ENCODE measurements around the gene RBM33.

Gene RBM33

DNA sequence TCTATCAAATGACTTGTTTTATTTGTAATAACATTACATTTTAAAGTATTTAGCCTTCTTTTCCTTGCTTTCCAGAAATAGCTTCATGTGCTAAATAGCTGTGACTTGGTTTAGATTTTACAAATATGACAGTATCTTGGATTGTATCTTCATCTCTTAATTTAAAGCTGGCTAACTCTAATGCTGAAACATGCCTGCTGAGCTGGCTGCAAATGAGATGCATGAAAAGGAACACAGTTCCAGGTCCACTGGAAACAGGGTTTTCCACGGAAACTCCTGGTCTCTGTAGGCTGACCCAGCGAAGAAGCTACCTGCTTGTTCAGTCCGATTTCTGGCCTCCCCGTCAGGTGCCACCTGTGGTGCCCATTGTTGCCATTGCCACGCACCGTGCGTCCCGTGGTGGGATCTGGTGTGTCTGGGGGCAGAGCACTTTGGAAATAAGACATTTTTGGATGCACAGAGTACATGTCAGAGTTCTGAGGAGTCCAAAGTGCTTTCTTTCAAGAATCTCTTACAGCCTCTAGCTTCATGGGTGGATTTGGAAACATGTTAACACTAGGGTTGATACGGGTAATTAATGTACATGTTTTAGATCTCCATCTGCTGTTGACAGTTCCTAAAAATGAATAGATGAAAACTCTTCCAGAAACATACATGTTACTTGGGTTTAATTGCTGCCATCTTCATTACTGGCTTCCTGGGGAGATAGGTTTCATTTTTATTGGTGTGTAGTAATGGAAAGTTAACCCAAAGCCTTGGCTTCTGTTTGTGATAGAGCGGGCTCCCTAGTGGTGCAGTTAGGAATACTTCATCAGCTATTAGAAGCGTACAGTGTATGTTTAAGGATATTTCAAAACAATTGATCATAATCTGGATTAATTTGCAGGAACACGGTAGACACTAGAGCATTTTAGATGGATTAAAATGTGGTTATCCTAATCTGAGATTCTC lies 122.8 kb downstream of the RBM33 start:
- no peak for ATAC-seq
- peaks cover 48% of the 10 kb centered on the region for H3K36me3 Mint-ChIP-seq (ENCODE audit: low read depth)
- no peaks in the 10 kb centered on the region for H3K9me3 Mint-ChIP-seq

DNA sequence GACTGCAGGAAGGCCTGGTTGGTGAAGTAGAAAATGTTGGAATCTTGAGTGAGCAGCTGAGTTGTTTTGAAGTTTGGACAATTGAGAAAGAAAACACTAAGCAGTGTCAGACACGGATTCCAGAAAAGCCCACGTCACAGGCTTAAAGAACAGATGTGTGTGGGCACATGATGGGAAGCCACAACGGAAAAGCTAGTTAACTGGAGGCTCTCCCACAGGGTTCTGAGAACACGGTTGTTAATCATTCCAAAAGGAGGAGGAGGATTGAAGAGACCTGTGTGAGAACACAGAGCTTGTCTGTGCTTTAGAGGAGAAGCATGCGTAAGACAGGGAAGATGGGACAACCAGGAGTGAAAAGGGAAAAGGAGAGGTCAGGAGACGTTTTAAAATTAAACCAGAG lies 125.2 kb downstream of the RBM33 start:
- Mint-ChIP-seq H3K4me1 (peaks cover 17% of the 10 kb centered on the region), H3K9me3 (no peaks in the 10 kb centered on the region), H3K4me3 (no peak overlapping the region), H3K36me3 (ENCODE audit: low read depth) (peaks cover 50% of the 10 kb centered on the region), H3K27me3 (no peaks in the 10 kb centered on the region), H3K27ac (peak overlapping the region; percentile 29)
- no peak for ATAC-seq
- DNase-seq: no peak

More for the DNA sequence above, 122.8 kb downstream of the RBM33 start:
- H3K4me3 Mint-ChIP-seq: no peak overlapping the region
- no peak overlapping the region for H3K27ac Mint-ChIP-seq
- no peaks in the 10 kb centered on the region for H3K27me3 Mint-ChIP-seq
- peaks cover 42% of the 10 kb centered on the region for H3K4me1 Mint-ChIP-seq
- DNase-seq: no peak

DNA sequence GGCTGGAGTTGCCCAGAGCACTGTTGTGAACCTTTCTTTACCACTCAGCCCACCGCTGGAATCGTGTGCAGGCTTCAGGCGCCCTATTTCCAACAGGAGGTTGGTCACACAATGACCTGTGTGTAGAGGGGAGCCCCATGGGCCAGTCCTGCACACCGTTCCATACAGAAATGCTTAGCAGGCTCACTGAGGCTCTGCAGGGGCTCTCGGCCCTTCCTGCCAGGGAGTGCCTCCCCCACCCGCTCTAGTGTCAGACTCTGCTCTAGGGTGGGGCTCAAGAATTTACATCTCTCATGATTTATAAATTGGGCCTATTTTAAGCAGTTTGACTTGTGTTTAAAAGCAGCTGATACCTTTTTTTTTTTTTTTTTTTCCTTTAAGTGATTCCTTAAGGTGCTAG lies 125.8 kb downstream of the RBM33 start:
- DNase-seq (no peak), ATAC-seq (no peak)
- no peak overlapping the region for H3K4me3 Mint-ChIP-seq
- H3K27me3 Mint-ChIP-seq: no peaks in the 10 kb centered on the region
- H3K9me3 Mint-ChIP-seq: no peaks in the 10 kb centered on the region
- H3K27ac Mint-ChIP-seq: no peak overlapping the region
- peaks cover 51% of the 10 kb centered on the region for H3K36me3 Mint-ChIP-seq (ENCODE audit: low read depth)
- H3K4me1 Mint-ChIP-seq: peaks cover 12% of the 10 kb centered on the region

- H3K4me3 Mint-ChIP-seq: no peak overlapping the region
- no peaks in the 10 kb centered on the region for H3K9me3 Mint-ChIP-seq
- no peak for ATAC-seq
- peaks cover 44% of the 10 kb centered on the region for H3K36me3 Mint-ChIP-seq (ENCODE audit: low read depth)
- H3K4me1 Mint-ChIP-seq: no peaks in the 10 kb centered on the region
- no peak for DNase-seq
- no peaks in the 10 kb centered on the region for H3K27me3 Mint-ChIP-seq
- no peak overlapping the region for H3K27ac Mint-ChIP-seq
These were observed 129.1 kb downstream of the RBM33 start for GRCh38 chr7:155773531-155773930.

DNA sequence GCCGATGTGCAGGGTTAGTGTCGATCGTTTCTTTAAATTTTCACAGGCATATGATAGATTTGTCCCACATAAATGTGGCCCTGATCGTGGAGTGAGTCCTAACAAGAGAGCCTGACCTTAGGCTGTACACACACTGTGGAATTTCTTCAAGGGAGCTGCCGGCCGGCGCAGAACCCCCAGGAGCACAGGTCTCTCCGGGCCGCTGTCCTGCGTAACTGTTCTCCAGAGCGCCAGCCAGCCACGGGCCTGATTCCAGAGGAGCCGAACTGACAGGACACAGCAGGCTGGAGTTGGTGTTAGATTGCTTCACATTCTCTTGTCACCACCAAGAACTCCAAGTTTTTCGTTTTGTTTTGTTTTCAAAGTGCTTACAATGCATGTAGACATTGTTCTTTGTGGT lies 130.5 kb downstream of the RBM33 start:
- no peak for ATAC-seq
- Mint-ChIP-seq H3K9me3 (no peaks in the 10 kb centered on the region), H3K27ac (no peak overlapping the region), H3K4me3 (no peak overlapping the region), H3K4me1 (no peaks in the 10 kb centered on the region), H3K27me3 (no peaks in the 10 kb centered on the region), H3K36me3 (ENCODE audit: low read depth) (peaks cover 40% of the 10 kb centered on the region)
- no peak for DNase-seq

DNA sequence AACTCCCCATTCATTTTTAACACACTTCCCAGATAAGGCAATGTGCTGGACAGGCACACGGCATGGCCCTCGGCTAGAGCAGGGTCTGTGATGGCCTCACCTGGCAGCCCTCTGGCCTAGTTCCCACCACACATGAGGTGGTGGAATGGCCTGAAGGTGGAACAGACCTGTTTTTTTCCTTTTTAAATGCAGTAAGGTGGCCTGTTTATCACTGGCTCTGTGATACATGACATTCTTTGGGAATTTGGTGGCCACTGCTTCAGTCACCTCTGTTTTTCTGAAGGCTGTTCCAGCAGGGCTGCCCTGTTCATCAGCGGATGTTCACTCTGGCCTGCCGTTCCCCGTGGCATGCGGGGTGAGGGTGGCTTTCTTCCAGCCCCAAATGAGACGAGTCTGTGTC lies 131.2 kb downstream of the RBM33 start:
- no peak for DNase-seq
- ATAC-seq: no peak
- Mint-ChIP-seq H3K4me3 (no peak overlapping the region), H3K4me1 (no peaks in the 10 kb centered on the region), H3K27ac (no peak overlapping the region), H3K9me3 (no peaks in the 10 kb centered on the region), H3K36me3 (ENCODE audit: low read depth) (peaks cover 34% of the 10 kb centered on the region), H3K27me3 (no peaks in the 10 kb centered on the region)

DNA sequence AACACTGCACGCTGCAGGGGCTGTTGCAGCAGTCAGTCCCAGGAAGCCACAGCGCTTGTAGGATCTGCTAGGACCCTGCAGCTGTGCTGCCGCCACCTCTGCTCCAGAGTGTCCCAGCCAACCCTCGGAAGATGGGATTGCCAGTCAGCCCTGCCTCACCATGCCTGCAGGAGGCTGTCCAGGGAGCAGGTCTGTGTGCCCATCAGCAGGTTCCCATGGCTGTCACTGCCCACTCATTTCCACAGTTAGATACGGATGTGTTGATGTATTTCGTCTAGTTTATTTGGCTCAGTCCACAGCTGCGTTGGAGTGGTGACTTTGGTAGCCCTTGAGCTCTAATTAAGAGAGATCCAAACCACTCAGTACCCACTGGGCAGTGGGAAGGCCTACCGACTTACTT lies 132.1 kb downstream of the RBM33 start:
- Mint-ChIP-seq H3K9me3 (no peaks in the 10 kb centered on the region), H3K36me3 (ENCODE audit: low read depth) (peaks cover 33% of the 10 kb centered on the region), H3K4me3 (no peak overlapping the region), H3K4me1 (no peaks in the 10 kb centered on the region), H3K27ac (no peak overlapping the region), H3K27me3 (no peaks in the 10 kb centered on the region)
- no peak for DNase-seq
- no peak for ATAC-seq

GRCh38 chr7:155778349-155778748 lies 133.9 kb downstream of the RBM33 start:
- Mint-ChIP-seq H3K4me1 (no peaks in the 10 kb centered on the region), H3K9me3 (no peaks in the 10 kb centered on the region), H3K36me3 (ENCODE audit: low read depth) (peaks cover 35% of the 10 kb centered on the region), H3K27ac (no peak overlapping the region), H3K4me3 (no peak overlapping the region), H3K27me3 (no peaks in the 10 kb centered on the region)
- ATAC-seq (no peak), DNase-seq (no peak)

- Mint-ChIP-seq H3K4me3 (no peak overlapping the region), H3K9me3 (no peaks in the 10 kb centered on the region), H3K27me3 (peaks cover under 1% of the 10 kb centered on the region), H3K4me1 (no peaks in the 10 kb centered on the region), H3K36me3 (ENCODE audit: low read depth) (peaks cover 21% of the 10 kb centered on the region), H3K27ac (no peak overlapping the region)
- ATAC-seq (no peak), DNase-seq (no peak)
These were observed 136.4 kb downstream of the RBM33 start for GRCh38 chr7:155780884-155781283.

DNA sequence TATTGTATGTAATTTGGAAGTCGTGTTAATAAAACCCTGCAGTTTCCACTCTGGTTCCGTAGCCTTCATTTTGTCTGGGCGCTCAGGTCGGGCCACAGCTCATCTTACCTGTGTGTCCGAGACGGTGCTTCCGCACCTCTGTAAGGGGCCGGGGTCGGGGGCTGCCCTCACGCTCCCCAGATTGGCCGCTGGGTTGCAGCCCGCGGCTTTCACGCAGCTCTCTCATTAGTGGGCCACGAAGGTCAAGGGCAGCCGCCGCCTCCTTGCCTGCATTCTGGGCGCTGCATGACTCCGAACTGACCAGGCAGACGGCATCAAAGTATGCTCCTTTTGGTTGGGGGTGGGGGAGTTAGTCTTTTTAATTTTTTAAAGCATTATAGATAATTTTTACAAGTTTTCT lies 137.0 kb downstream of the RBM33 start:
- H3K4me3 Mint-ChIP-seq: no peak overlapping the region
- peaks cover 2% of the 10 kb centered on the region for H3K4me1 Mint-ChIP-seq
- peaks cover 6% of the 10 kb centered on the region for H3K27me3 Mint-ChIP-seq
- no peak for DNase-seq
- no peaks in the 10 kb centered on the region for H3K9me3 Mint-ChIP-seq
- H3K36me3 Mint-ChIP-seq (ENCODE audit: low read depth): peaks cover 21% of the 10 kb centered on the region
- H3K27ac Mint-ChIP-seq: no peak overlapping the region
- ATAC-seq: no peak

- no peak overlapping the region for H3K27ac Mint-ChIP-seq
- peaks cover 21% of the 10 kb centered on the region for H3K36me3 Mint-ChIP-seq (ENCODE audit: low read depth)
- H3K9me3 Mint-ChIP-seq: no peaks in the 10 kb centered on the region
- peaks cover 2% of the 10 kb centered on the region for H3K4me1 Mint-ChIP-seq
- H3K27me3 Mint-ChIP-seq: peaks cover 8% of the 10 kb centered on the region
- H3K4me3 Mint-ChIP-seq: no peak overlapping the region
- ATAC-seq (no peak), DNase-seq (no peak)
These were observed 138.0 kb downstream of the RBM33 start for GRCh38 chr7:155782466-155782865.

- Mint-ChIP-seq H3K9me3 (no peaks in the 10 kb centered on the region), H3K27me3 (peaks cover 15% of the 10 kb centered on the region), H3K27ac (no peak overlapping the region), H3K36me3 (ENCODE audit: low read depth) (peaks cover 18% of the 10 kb centered on the region), H3K4me3 (no peak overlapping the region), H3K4me1 (peaks cover 6% of the 10 kb centered on the region)
- DNase-seq: no peak
- no peak for ATAC-seq
These were observed 141.1 kb downstream of the RBM33 start for GRCh38 chr7:155785536-155785935.

DNA sequence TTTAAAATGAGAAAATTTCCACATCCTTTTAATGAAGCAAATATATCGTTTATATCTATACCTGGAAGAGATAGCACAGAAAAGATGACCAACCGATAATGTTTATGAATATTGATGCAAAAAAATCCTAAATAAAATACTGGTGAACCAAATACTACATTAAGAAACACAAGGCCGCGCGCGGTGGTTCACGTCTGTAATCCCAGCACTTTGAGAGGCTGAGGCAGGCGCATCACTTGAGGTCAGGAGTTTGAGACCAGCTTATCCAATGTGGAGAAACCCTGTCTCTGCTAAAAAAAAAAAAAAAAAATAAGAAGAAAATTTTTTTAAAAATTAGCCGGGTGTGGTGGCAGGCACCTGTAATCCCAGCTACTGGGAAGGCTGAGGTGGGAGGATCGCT lies 142.0 kb downstream of the RBM33 start:
- H3K27me3 Mint-ChIP-seq: peaks cover 15% of the 10 kb centered on the region
- ATAC-seq: no peak
- no peak overlapping the region for H3K27ac Mint-ChIP-seq
- peaks cover 16% of the 10 kb centered on the region for H3K36me3 Mint-ChIP-seq (ENCODE audit: low read depth)
- no peaks in the 10 kb centered on the region for H3K9me3 Mint-ChIP-seq
- H3K4me1 Mint-ChIP-seq: peaks cover 6% of the 10 kb centered on the region
- no peak for DNase-seq
- H3K4me3 Mint-ChIP-seq: no peak overlapping the region

GRCh38 chr7:155787171-155787851 lies 142.8 kb downstream of the RBM33 start:
- Mint-ChIP-seq H3K4me3 (no peak overlapping the region), H3K9me3 (no peaks in the 10 kb centered on the region), H3K4me1 (peaks cover 6% of the 10 kb centered on the region), H3K36me3 (ENCODE audit: low read depth) (peaks cover 12% of the 10 kb centered on the region), H3K27ac (no peak overlapping the region), H3K27me3 (peaks cover 15% of the 10 kb centered on the region)
- no peak for ATAC-seq
- no peak for DNase-seq

- H3K36me3 Mint-ChIP-seq (ENCODE audit: low read depth): peaks cover 6% of the 10 kb centered on the region
- ATAC-seq (no peak), DNase-seq (no peak)
- no peaks in the 10 kb centered on the region for H3K9me3 Mint-ChIP-seq
- no peak overlapping the region for H3K4me3 Mint-ChIP-seq
- H3K27ac Mint-ChIP-seq: no peak overlapping the region
- H3K27me3 Mint-ChIP-seq: peaks cover 15% of the 10 kb centered on the region
- H3K4me1 Mint-ChIP-seq: peaks cover 6% of the 10 kb centered on the region
These were observed 144.1 kb downstream of the RBM33 start for GRCh38 chr7:155788616-155789000.
